Suppressor macrophage treated with lipopolysaccharide for 4 hours (primary cell): Measurements from ENCODE around the gene FAM83F.
"Not testable (repeated sequence)": the region's sequence is repeated elsewhere in the genome, so short reads cannot be mapped to it uniquely, and the experiment has no call there.

Experiments used
- DNase-seq: peaks from one replicate; pipeline ENCODE4 v3.0.0-alpha.2; 2020

FAM83F gene

GRCh38 chr22:39966470-39966869, 28.3 kb upstream of the FAM83F start:
- no peak for DNase-seq

GRCh38 chr22:39967103-39967829, 27.5 kb upstream of the FAM83F start:
- no peak for DNase-seq

- no peak for DNase-seq
Measured at GRCh38 chr22:39967996-39968972, 26.5 kb upstream of the FAM83F start.

- no peak for DNase-seq
Measured at GRCh38 chr22:39970742-39971141, 24.0 kb upstream of the FAM83F start.

GRCh38 chr22:39972641-39973040, 22.1 kb upstream of the FAM83F start:
- DNase-seq: no peak

GRCh38 chr22:39973656-39974055, 21.1 kb upstream of the FAM83F start:
- DNase-seq: no peak

- DNase-seq: no peak
Measured at GRCh38 chr22:39974065-39974464, 20.7 kb upstream of the FAM83F start.

- DNase-seq: no peak
Measured at GRCh38 chr22:39979048-39979447, 15.7 kb upstream of the FAM83F start.

- no peak for DNase-seq
Measured at GRCh38 chr22:39979458-39979857, 15.3 kb upstream of the FAM83F start.

- no peak for DNase-seq
Measured at GRCh38 chr22:39980596-39980995, 14.2 kb upstream of the FAM83F start.

GRCh38 chr22:39983346-39983745, 11.4 kb upstream of the FAM83F start:
- no peak for DNase-seq

- DNase-seq: no peak
Measured at GRCh38 chr22:39984006-39984405, 10.7 kb upstream of the FAM83F start.

GRCh38 chr22:39984746-39985145, 10.0 kb upstream of the FAM83F start:
- DNase-seq: no peak

GRCh38 chr22:39985383-39986035, 9.2 kb upstream of the FAM83F start:
- DNase-seq: no peak

- no peak for DNase-seq
Measured at GRCh38 chr22:39988386-39989114, 6.2 kb upstream of the FAM83F start.

GRCh38 chr22:39989633-39990032, 5.1 kb upstream of the FAM83F start:
- DNase-seq: no peak

- no peak for DNase-seq
Measured at GRCh38 chr22:39990686-39991085, 4.1 kb upstream of the FAM83F start.

- DNase-seq: no peak
Measured at GRCh38 chr22:39991159-39991860, 3.4 kb upstream of the FAM83F start.

GRCh38 chr22:39992088-39992826, 2.5 kb upstream of the FAM83F start:
- no peak for DNase-seq

GRCh38 chr22:39992894-39993293, 1.9 kb upstream of the FAM83F start:
- DNase-seq: not testable (repeated sequence)

- DNase-seq: no peak
Measured at GRCh38 chr22:39994041-39994565, 651 bp upstream of the FAM83F start.
